Measurements from ENCODE around the gene PPWD1.
"Not testable (repeated sequence)": the region's sequence is repeated elsewhere in the genome, so short reads cannot be mapped to it uniquely, and the experiment has no call there.

Gene PPWD1

GRCh38 chr5:65556181-65556580, 6.9 kb upstream of the PPWD1 start:
- no peaks in the 10 kb centered on the region for H3K9me3 ChIP-seq
- no peak overlapping the region for H3K9ac ChIP-seq
- H3K4me1 ChIP-seq: peaks cover 3% of the 10 kb centered on the region
- H3K27me3 ChIP-seq: no peaks in the 10 kb centered on the region
- H3K4me2 ChIP-seq: no peak overlapping the region
- no peak for TF ChIP-seq Cebpa-rat (IDR thresholded peaks at IDR 0.05)
- no peak overlapping the region for H3K27ac ChIP-seq
- H3K36me3 ChIP-seq: peaks cover 70% of the 10 kb centered on the region
- H4K20me1 ChIP-seq: no peaks in the 10 kb centered on the region
- H3K4me3 ChIP-seq: no peak overlapping the region

GRCh38 chr5:65556718-65557117, 6.4 kb upstream of the PPWD1 start:
- Histone ChIP-seq H3K27me3 (no peaks in the 10 kb centered on the region), H3K36me3 (peaks cover 66% of the 10 kb centered on the region), H3K4me3 (no peak overlapping the region), H3K27ac (no peak overlapping the region), H3K4me2 (no peak overlapping the region), H4K20me1 (no peaks in the 10 kb centered on the region), H3K9me3 (no peaks in the 10 kb centered on the region), H3K4me1 (peaks cover 8% of the 10 kb centered on the region), H3K9ac (no peak overlapping the region)
- TF ChIP-seq Cebpa-rat (IDR thresholded peaks at IDR 0.05): no peak

- peak overlapping the region; percentile 83 for H3K27ac ChIP-seq
- H3K9ac ChIP-seq: peak overlapping the region; percentile 88
- H3K4me1 ChIP-seq: peaks cover 36% of the 10 kb centered on the region
- peak overlapping the region; percentile 86 for H3K4me2 ChIP-seq
- H3K9me3 ChIP-seq: no peaks in the 10 kb centered on the region
- TF ChIP-seq Cebpa-rat (IDR thresholded peaks at IDR 0.05): no peak
- peaks cover 10% of the 10 kb centered on the region for H3K36me3 ChIP-seq
- H3K4me3 ChIP-seq: peak overlapping the region; percentile 79
- H4K20me1 ChIP-seq: 0 out of 2 replicates have a peak, but pooled peaks cover 5% of the 10 kb centered on the region
- H3K27me3 ChIP-seq: no peaks in the 10 kb centered on the region
These were observed 681 bp downstream of the PPWD1 start for GRCh38 chr5:65563777-65564176.

- H3K36me3 ChIP-seq: peaks cover 16% of the 10 kb centered on the region
- no peaks in the 10 kb centered on the region for H3K27me3 ChIP-seq
- no peaks in the 10 kb centered on the region for H3K9me3 ChIP-seq
- no peak overlapping the region for H3K4me2 ChIP-seq
- peaks cover 5% of the 10 kb centered on the region; the same call in 1 of the 2 replicates for H4K20me1 ChIP-seq
- no peak overlapping the region for H3K4me3 ChIP-seq
- TF ChIP-seq Cebpa-rat (IDR thresholded peaks at IDR 0.05): no peak
- peaks cover 30% of the 10 kb centered on the region for H3K4me1 ChIP-seq
- no peak overlapping the region for H3K9ac ChIP-seq
- no peak overlapping the region for H3K27ac ChIP-seq
These were observed 3.4 kb downstream of the PPWD1 start for GRCh38 chr5:65566505-65566904.

- Histone ChIP-seq H3K4me2 (no peak overlapping the region), H4K20me1 (no peaks in the 10 kb centered on the region; the same call in 1 of the 2 replicates), H3K27ac (no peak overlapping the region), H3K9me3 (no peaks in the 10 kb centered on the region), H3K36me3 (peaks cover 49% of the 10 kb centered on the region), H3K27me3 (no peaks in the 10 kb centered on the region), H3K9ac (no peak overlapping the region), H3K4me3 (no peak overlapping the region), H3K4me1 (no peaks in the 10 kb centered on the region)
- no peak for TF ChIP-seq Cebpa-rat (IDR thresholded peaks at IDR 0.05)
These were observed 7.6 kb downstream of the PPWD1 start for GRCh38 chr5:65570598-65571226.

- no peaks in the 10 kb centered on the region for H4K20me1 ChIP-seq
- no peak overlapping the region for H3K4me2 ChIP-seq
- TF ChIP-seq Cebpa-rat (IDR thresholded peaks at IDR 0.05): no peak
- no peak overlapping the region for H3K4me3 ChIP-seq
- peaks cover 11% of the 10 kb centered on the region for H3K4me1 ChIP-seq
- no peaks in the 10 kb centered on the region for H3K27me3 ChIP-seq
- peaks cover 65% of the 10 kb centered on the region for H3K36me3 ChIP-seq
- no peak overlapping the region for H3K27ac ChIP-seq
- H3K9ac ChIP-seq: no peak overlapping the region
- H3K9me3 ChIP-seq: no peaks in the 10 kb centered on the region
These were observed 14.0 kb downstream of the PPWD1 start for GRCh38 chr5:65577141-65577540.

- TF ChIP-seq Cebpa-rat (IDR thresholded peaks at IDR 0.05): no peak
- H3K4me1 ChIP-seq: no peaks in the 10 kb centered on the region
- no peak overlapping the region for H3K9ac ChIP-seq
- H3K36me3 ChIP-seq: peaks cover 72% of the 10 kb centered on the region
- no peak overlapping the region for H3K4me2 ChIP-seq
- no peaks in the 10 kb centered on the region for H3K9me3 ChIP-seq
- no peak overlapping the region for H3K4me3 ChIP-seq
- H3K27me3 ChIP-seq: no peaks in the 10 kb centered on the region
- no peaks in the 10 kb centered on the region for H4K20me1 ChIP-seq
- no peak overlapping the region for H3K27ac ChIP-seq
These were observed 25.6 kb downstream of the PPWD1 start for GRCh38 chr5:65588694-65589093.

- H3K4me2 ChIP-seq, H3K27me3 ChIP-seq, H4K20me1 ChIP-seq, H3K27ac ChIP-seq, H3K4me1 ChIP-seq, H3K4me3 ChIP-seq, H3K9ac ChIP-seq: not testable (repeated sequence)
- Histone ChIP-seq H3K9me3 (peaks cover 29% of the 10 kb centered on the region), H3K36me3 (peaks cover 87% of the 10 kb centered on the region)
These were observed 38.7 kb downstream of the PPWD1 start for GRCh38 chr5:65601761-65602160.

- Histone ChIP-seq H3K4me2 (no peak overlapping the region), H3K9me3 (no peaks in the 10 kb centered on the region), H3K4me1 (no peaks in the 10 kb centered on the region), H3K36me3 (peaks cover 88% of the 10 kb centered on the region), H3K27me3 (no peaks in the 10 kb centered on the region), H3K9ac (no peak overlapping the region), H4K20me1 (peaks cover 16% of the 10 kb centered on the region), H3K4me3 (no peak overlapping the region), H3K27ac (no peak overlapping the region)
- no peak for TF ChIP-seq Cebpa-rat (IDR thresholded peaks at IDR 0.05)
These were observed 48.4 kb downstream of the PPWD1 start for GRCh38 chr5:65611524-65611923.

GRCh38 chr5:65612298-65612907, 49.3 kb downstream of the PPWD1 start:
- no peak for TF ChIP-seq Cebpa-rat (IDR thresholded peaks at IDR 0.05)
- no peaks in the 10 kb centered on the region for H3K27me3 ChIP-seq
- no peak overlapping the region for H3K9ac ChIP-seq
- no peak overlapping the region for H3K4me2 ChIP-seq
- H3K4me1 ChIP-seq: no peaks in the 10 kb centered on the region
- peaks cover 84% of the 10 kb centered on the region for H3K36me3 ChIP-seq
- no peaks in the 10 kb centered on the region for H3K9me3 ChIP-seq
- H3K27ac ChIP-seq: no peak overlapping the region
- no peak overlapping the region for H3K4me3 ChIP-seq
- H4K20me1 ChIP-seq: peaks cover 16% of the 10 kb centered on the region
